ENCODE measurements around the gene ADH1B.

ADH1B gene

GRCh38 chr4:99264927-99265326 is 56.3 kb downstream of the ADH1B start:
- DNase-seq: no peak
- Histone ChIP-seq H3K36me3 (no peaks in the 10 kb centered on the region), H3K4me3 (ENCODE audit: low read depth, low read length) (no peak overlapping the region), H3K27ac (no peak overlapping the region), H3K9me3 (ENCODE audit: severe bottlenecking) (no peaks in the 10 kb centered on the region), H3K27me3 (ENCODE audit: insufficient read depth, low read depth, severe bottlenecking) (no peaks in the 10 kb centered on the region)
- no peak for TF ChIP-seq CTCF (IDR thresholded peaks at IDR 0.05; ENCODE audit: low read depth, low read length)

All from WERI-Rb-1 (cell line).